ENCODE measurements around the gene SLCO2A1.

SLCO2A1 gene

DNA sequence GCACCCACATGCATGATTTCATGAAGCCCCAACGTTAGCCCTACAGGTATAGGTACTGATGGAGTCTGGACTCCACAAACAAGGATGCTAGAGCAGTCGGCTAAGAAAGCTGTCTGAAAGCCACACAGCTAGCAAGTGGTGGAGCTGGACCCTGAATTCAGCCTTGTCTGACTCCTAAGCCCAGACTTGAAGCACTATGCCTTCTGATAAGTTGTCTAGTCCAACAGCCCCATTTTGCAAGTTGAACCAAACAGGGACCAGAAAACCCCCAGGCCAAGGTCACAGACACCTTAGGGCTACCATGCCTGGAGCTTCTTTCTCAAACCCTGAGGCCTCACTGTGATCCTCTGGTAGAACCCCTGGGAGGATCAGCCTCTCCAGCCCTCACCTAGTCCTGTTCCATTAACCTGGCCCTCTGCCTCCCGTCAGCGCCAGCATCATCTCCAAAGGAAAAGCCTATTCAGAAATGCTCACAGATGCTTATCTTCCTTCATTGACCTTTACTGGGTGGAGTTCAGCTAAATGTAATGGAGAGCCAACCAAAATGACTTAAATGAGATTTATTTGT, 1.7 kb upstream of the SLCO2A1 start:
- H3F3A ChIP-seq (ENCODE audit: insufficient read depth) = no peaks in the 10 kb centered on the region
- no peak overlapping the region for H3K9ac ChIP-seq (ENCODE audit: low read length)
- no peaks in the 10 kb centered on the region for H3K9me2 ChIP-seq (replicated peaks; ENCODE audit: insufficient read depth, low read length)
- H3K27ac ChIP-seq (ENCODE audit: low read depth, low read length) = no peak overlapping the region
- H3K4me2 ChIP-seq (ENCODE audit: low read depth, low read length, poor library complexity, severe bottlenecking) = no peak overlapping the region
- no peaks in the 10 kb centered on the region for H3K9me3 ChIP-seq (ENCODE audit: insufficient read depth, low read length)
- no peak overlapping the region for H2AFZ ChIP-seq (ENCODE audit: low read depth, low read length, severe bottlenecking)
- no peaks in the 10 kb centered on the region for H4K20me1 ChIP-seq (ENCODE audit: low read depth, low read length)
- no peaks in the 10 kb centered on the region for H3K36me3 ChIP-seq (ENCODE audit: low read length)
- no peak overlapping the region for H3K4me3 ChIP-seq (ENCODE audit: insufficient read depth, low read length, poor library complexity, severe bottlenecking)
- TF ChIP-seq CTCF (IDR thresholded peaks at IDR 0.05; ENCODE audit: insufficient read depth, low read length, poor library complexity, severe bottlenecking) (no peak), EZH2phosphoT487 (conservative IDR thresholded peaks at IDR 0.05; ENCODE audit: low read length) (no peak)
- H3K79me2 ChIP-seq (ENCODE audit: insufficient read depth, low read length) = no peaks in the 10 kb centered on the region
- H3K27me3 ChIP-seq (ENCODE audit: low read length) = no peaks in the 10 kb centered on the region

DNA sequence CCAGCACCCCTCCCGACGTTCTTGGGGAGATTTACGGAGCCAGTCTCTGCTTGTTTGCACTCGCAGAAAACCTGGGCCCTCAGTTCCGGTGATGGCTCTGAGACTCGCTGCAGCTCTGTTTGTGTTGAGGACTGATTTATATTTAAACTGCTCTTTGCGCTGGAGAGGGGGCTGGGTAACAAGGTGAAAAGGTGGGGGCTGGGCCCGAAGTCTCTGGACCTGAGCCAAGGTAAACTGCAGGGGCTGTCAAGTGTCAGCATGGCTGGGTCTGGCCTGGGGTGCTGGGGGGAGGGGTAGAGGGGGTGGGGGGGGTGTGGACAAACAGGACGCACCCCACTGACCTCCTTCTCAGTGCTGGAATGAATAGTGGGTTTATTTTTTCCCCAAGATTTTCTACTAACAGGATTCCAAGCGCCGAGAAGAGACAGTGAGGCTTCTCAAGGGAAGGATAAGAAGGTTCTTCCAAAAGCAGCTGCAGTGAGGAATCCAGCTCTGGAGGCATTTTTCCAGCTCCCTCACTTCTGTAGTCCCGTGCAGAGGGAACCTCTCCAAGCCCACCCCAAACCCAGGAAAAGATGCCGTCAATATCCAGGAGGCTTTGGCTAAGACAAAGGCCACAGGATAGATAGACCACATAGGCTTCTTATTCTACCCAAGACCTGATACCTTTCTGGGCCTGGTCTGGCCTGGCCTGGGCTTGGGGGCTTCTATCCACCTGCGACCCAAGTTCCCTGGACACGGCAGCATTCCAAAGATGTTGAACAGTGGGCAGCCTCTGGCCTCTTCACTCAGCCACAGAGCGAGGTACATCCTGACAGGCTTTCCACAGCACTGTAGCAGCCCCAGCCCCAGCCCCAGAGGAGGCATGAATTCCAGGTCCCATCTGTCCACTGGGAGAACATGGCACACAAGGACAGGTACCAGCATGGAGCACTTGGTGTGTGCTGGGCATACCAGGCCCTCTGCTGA, 938 bp upstream of the SLCO2A1 start:
- TF ChIP-seq CTCF (IDR thresholded peaks at IDR 0.05; ENCODE audit: insufficient read depth, low read length, poor library complexity, severe bottlenecking) (no peak), EZH2phosphoT487 (conservative IDR thresholded peaks at IDR 0.05; ENCODE audit: low read length) (no peak)
- H3K4me3 ChIP-seq (ENCODE audit: insufficient read depth, low read length, poor library complexity, severe bottlenecking) = no peak overlapping the region
- H3F3A ChIP-seq (ENCODE audit: insufficient read depth) = no peaks in the 10 kb centered on the region
- no peaks in the 10 kb centered on the region for H3K36me3 ChIP-seq (ENCODE audit: low read length)
- H3K9me3 ChIP-seq (ENCODE audit: insufficient read depth, low read length) = no peaks in the 10 kb centered on the region
- H4K20me1 ChIP-seq (ENCODE audit: low read depth, low read length) = no peaks in the 10 kb centered on the region
- no peaks in the 10 kb centered on the region for H3K27me3 ChIP-seq (ENCODE audit: low read length)
- no peak overlapping the region for H3K27ac ChIP-seq (ENCODE audit: low read depth, low read length)
- H3K4me2 ChIP-seq (ENCODE audit: low read depth, low read length, poor library complexity, severe bottlenecking) = no peak overlapping the region
- no peaks in the 10 kb centered on the region for H3K79me2 ChIP-seq (ENCODE audit: insufficient read depth, low read length)
- H3K9me2 ChIP-seq (replicated peaks; ENCODE audit: insufficient read depth, low read length) = no peaks in the 10 kb centered on the region
- no peak overlapping the region for H3K9ac ChIP-seq (ENCODE audit: low read length)
- no peak overlapping the region for H2AFZ ChIP-seq (ENCODE audit: low read depth, low read length, severe bottlenecking)

GRCh38 chr3:134029256-134029733, 430 bp downstream of the SLCO2A1 start:
- no peaks in the 10 kb centered on the region for H3K79me2 ChIP-seq (ENCODE audit: insufficient read depth, low read length)
- no peaks in the 10 kb centered on the region for H3K36me3 ChIP-seq (ENCODE audit: low read length)
- H2AFZ ChIP-seq (ENCODE audit: low read depth, low read length, severe bottlenecking) = no peak overlapping the region
- no peaks in the 10 kb centered on the region for H3F3A ChIP-seq (ENCODE audit: insufficient read depth)
- H3K9me2 ChIP-seq (replicated peaks; ENCODE audit: insufficient read depth, low read length) = no peaks in the 10 kb centered on the region
- H3K9ac ChIP-seq (ENCODE audit: low read length) = no peak overlapping the region
- no peaks in the 10 kb centered on the region for H4K20me1 ChIP-seq (ENCODE audit: low read depth, low read length)
- H3K4me2 ChIP-seq (ENCODE audit: low read depth, low read length, poor library complexity, severe bottlenecking) = no peak overlapping the region
- no peaks in the 10 kb centered on the region for H3K9me3 ChIP-seq (ENCODE audit: insufficient read depth, low read length)
- TF ChIP-seq EZH2phosphoT487 (conservative IDR thresholded peaks at IDR 0.05; ENCODE audit: low read length) (no peak), CTCF (IDR thresholded peaks at IDR 0.05; ENCODE audit: insufficient read depth, low read length, poor library complexity, severe bottlenecking) (no peak)
- no peak overlapping the region for H3K27ac ChIP-seq (ENCODE audit: low read depth, low read length)
- H3K4me3 ChIP-seq (ENCODE audit: insufficient read depth, low read length, poor library complexity, severe bottlenecking) = no peak overlapping the region
- no peaks in the 10 kb centered on the region for H3K27me3 ChIP-seq (ENCODE audit: low read length)

Data from SU-DHL-6 (cell line).